Epithelial cell of proximal tubule (primary cell): Measurements from ENCODE around the gene CUL2. TPM values are rescaled to one million over a fixed set of nuclear protein-coding genes. Genes with fewer than 3 reads are reported as not detected.
"Not testable (repeated sequence)": the region's sequence is repeated elsewhere in the genome, so short reads cannot be mapped to it uniquely, and the experiment has no call there.

Source experiments
- DNase-seq: peaks from one replicate; pipeline ENCODE4 v3.0.0-alpha.2; 2011; ENCODE audit warnings: low read depth
- H3K4me3 ChIP-seq: 2 replicates; pipeline ENCODE4 v1.5.1; 2011; ENCODE audit warnings: low read depth, mild to moderate bottlenecking, low read length
- CTCF ChIP-seq: conservative IDR thresholded peaks from 2 replicates; pipeline ENCODE4 v1.5.1; 2012; ENCODE audit warnings: low read depth, mild to moderate bottlenecking, low read length
- total RNA-seq: library from RNA; depleted of rRNA; stranded (reverse); fragments of >200 nt; gene quantifications from 2 replicates; pipeline ENCODE4 v1.2.3, GENCODE V29; 2015

CUL2 gene
- total RNA-seq, 1 donor from 2014 or later, result 24.8 TPM

- H3K4me3 ChIP-seq, result no peak overlapping the region
- no peak for TF ChIP-seq CTCF
- no peak for DNase-seq
Measured at GRCh38 chr10:35059481-35059880, 30.7 kb downstream of the CUL2 start.

GRCh38 chr10:35058686-35059085, 31.5 kb downstream of the CUL2 start:
- H3K4me3 ChIP-seq, result no peak overlapping the region
- DNase-seq, result no peak
- TF ChIP-seq CTCF, result no peak

GRCh38 chr10:35058134-35058533, 32.0 kb downstream of the CUL2 start:
- peak; percentile 85 for DNase-seq
- no peak overlapping the region for H3K4me3 ChIP-seq
- no peak for TF ChIP-seq CTCF

- TF ChIP-seq CTCF, result no peak
- no peak for DNase-seq
- H3K4me3 ChIP-seq, result no peak overlapping the region
Measured at GRCh38 chr10:35056686-35057085, 33.5 kb downstream of the CUL2 start.

- no peak for TF ChIP-seq CTCF
- H3K4me3 ChIP-seq, result no peak overlapping the region
- DNase-seq, result no peak
Measured at GRCh38 chr10:35056133-35056532, 34.0 kb downstream of the CUL2 start.

- TF ChIP-seq CTCF, result no peak
- no peak overlapping the region for H3K4me3 ChIP-seq
- DNase-seq, result no peak
Measured at GRCh38 chr10:35050568-35050967, 39.6 kb downstream of the CUL2 start.

GRCh38 chr10:35046074-35046473, 44.1 kb downstream of the CUL2 start:
- no peak for DNase-seq
- TF ChIP-seq CTCF, result no peak
- no peak overlapping the region for H3K4me3 ChIP-seq

- not testable (repeated sequence) for DNase-seq, H3K4me3 ChIP-seq
Measured at GRCh38 chr10:35045275-35045674, 44.9 kb downstream of the CUL2 start.
